ENCODE results near the gene MEI4.

DNA sequence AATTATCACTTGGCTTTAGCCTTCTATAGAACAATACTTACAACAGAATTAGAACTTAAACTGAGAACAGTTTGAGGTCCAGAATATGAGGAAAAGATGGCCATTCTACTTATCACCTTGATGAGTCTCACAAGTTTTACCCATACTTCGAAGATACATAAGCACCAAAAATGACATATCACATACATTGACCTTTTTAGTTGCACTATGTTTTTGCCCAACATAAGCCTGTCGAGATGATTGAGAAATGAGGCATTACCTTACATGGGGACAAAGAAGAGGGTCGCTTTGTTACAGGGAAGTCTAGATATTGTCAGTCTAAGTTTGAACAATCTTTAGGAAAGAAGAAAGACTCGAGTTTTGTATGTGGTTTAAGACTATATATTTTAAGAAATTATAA, 48.4 kb upstream of the MEI4 start:
- TF ChIP-seq NFYC (CRISPR knock-in tag; IDR thresholded peaks at IDR 0.05), result no peak
- no peak for TF ChIP-seq ZNF781 (CRISPR knock-in tag; IDR thresholded peaks at IDR 0.05; ENCODE audit: borderline replicate concordance, not compliant biosample characterization)
- no peak for TF ChIP-seq NR3C1 (CRISPR knock-in tag; IDR thresholded peaks at IDR 0.05)
- TF ChIP-seq, protein P1, sequence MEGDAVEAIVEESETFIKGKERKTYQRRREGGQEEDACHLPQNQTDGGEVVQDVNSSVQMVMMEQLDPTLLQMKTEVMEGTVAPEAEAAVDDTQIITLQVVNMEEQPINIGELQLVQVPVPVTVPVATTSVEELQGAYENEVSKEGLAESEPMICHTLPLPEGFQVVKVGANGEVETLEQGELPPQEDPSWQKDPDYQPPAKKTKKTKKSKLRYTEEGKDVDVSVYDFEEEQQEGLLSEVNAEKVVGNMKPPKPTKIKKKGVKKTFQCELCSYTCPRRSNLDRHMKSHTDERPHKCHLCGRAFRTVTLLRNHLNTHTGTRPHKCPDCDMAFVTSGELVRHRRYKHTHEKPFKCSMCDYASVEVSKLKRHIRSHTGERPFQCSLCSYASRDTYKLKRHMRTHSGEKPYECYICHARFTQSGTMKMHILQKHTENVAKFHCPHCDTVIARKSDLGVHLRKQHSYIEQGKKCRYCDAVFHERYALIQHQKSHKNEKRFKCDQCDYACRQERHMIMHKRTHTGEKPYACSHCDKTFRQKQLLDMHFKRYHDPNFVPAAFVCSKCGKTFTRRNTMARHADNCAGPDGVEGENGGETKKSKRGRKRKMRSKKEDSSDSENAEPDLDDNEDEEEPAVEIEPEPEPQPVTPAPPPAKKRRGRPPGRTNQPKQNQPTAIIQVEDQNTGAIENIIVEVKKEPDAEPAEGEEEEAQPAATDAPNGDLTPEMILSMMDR (CRISPR knock-in tag; IDR thresholded peaks at IDR 0.05), result no peak
- no peak for TF ChIP-seq SSRP1 (CRISPR knock-in tag; IDR thresholded peaks at IDR 0.05)

All from HepG2 (cell line).